Fibroblast of lung (primary cell): ENCODE data around the gene KCNJ12. TPM values are rescaled to one million over a fixed set of nuclear protein-coding genes. Genes with fewer than 3 reads are reported as not detected.

ENCODE experiments used
- DNase-seq, 2 donors: peaks; one replicate each; pipeline versions ENCODE4 v3.0.0 to v3.0.0-alpha.2; 2010; ENCODE audit warnings: low read depth in 2 of 2
- H2AFZ ChIP-seq: 2 replicates; pipeline ENCODE4 v1.5.1; 2012; ENCODE audit warnings: low read length, control low read depth, inconsistent platforms
- H3K27ac ChIP-seq: 2 replicates; pipeline ENCODE4 v1.5.1; 2011; ENCODE audit warnings: low read length, control low read depth; ENCODE audit not compliant: insufficient read depth
- H3K27me3 ChIP-seq: 2 replicates; pipeline ENCODE4 v1.5.1; 2011; ENCODE audit warnings: mild to moderate bottlenecking, low read length; ENCODE audit not compliant: control insufficient read depth, insufficient read depth
- H3K36me3 ChIP-seq: 2 replicates; pipeline ENCODE4 v1.5.1; 2011; ENCODE audit warnings: low read length; ENCODE audit not compliant: control insufficient read depth, insufficient read depth
- H3K4me1 ChIP-seq: 2 replicates; pipeline ENCODE4 v1.5.1; 2011; ENCODE audit warnings: low read length; ENCODE audit not compliant: control insufficient read depth, insufficient read depth; ENCODE audit errors: extremely low read depth
- H3K4me2 ChIP-seq: 2 replicates; pipeline ENCODE4 v1.5.1; 2011; ENCODE audit warnings: low read length, control low read depth; ENCODE audit not compliant: insufficient read depth; ENCODE audit errors: extremely low read depth
- H3K4me3 ChIP-seq, 4 experiments: fragments of 200-600 bp in 1 of 4; sonication (generic) in 1 of 4; replicated peaks in 1 of 4; 2 replicates each; pipeline ENCODE4 v1.5.1; 2011 to 2016; ENCODE audit warnings: low read length in 4 of 4, low read depth in 3 of 4, mild to moderate bottlenecking in 3 of 4, control low read depth in 2 of 4, inconsistent platforms in 1 of 4, mixed read lengths in 1 of 4; ENCODE audit not compliant: insufficient read depth in 1 of 4; ENCODE audit errors: control extremely low read depth in 1 of 4
- H3K79me2 ChIP-seq: 2 replicates; pipeline ENCODE4 v1.5.1; 2012; ENCODE audit warnings: mild to moderate bottlenecking, low read length, inconsistent platforms; ENCODE audit not compliant: control insufficient read depth, insufficient read depth
- H3K9ac ChIP-seq: 2 replicates; pipeline ENCODE4 v1.5.1; 2011; ENCODE audit warnings: mild to moderate bottlenecking, low read length, control low read depth; ENCODE audit not compliant: insufficient read depth
- H3K9me3 ChIP-seq: 2 replicates; pipeline ENCODE4 v1.5.1; 2012; ENCODE audit warnings: low read depth, low read length; ENCODE audit not compliant: control insufficient read depth, insufficient read depth
- H4K20me1 ChIP-seq: 2 replicates; pipeline ENCODE4 v1.5.1; 2011; ENCODE audit warnings: low read length; ENCODE audit not compliant: control insufficient read depth, insufficient read depth; ENCODE audit errors: extremely low read depth
- CTCF ChIP-seq, 2 donors: IDR thresholded peaks in 1 of 2; conservative IDR thresholded peaks in 1 of 2; 1 replicate in 1 of 2; 2 replicates in 1 of 2; pipeline ENCODE4 v1.5.1; 2011 to 2012; ENCODE audit warnings: low read length in 2 of 2, control low read depth in 1 of 2, inconsistent platforms in 1 of 2, low read depth in 1 of 2, mild to moderate bottlenecking in 1 of 2
- EZH2 ChIP-seq: IDR thresholded peaks from 2 replicates; pipeline ENCODE4 v1.5.1; 2012; ENCODE audit warnings: low read length, control low read depth, mild to moderate bottlenecking; ENCODE audit errors: missing control alignments
- polyA plus RNA-seq, 2 donors: library from polyadenylated mRNA; depleted of rRNA in 1 of 2; stranded (reverse) in 1 of 2; unstranded in 1 of 2; fragments of >200 nt; gene quantifications; 2 replicates each; pipeline ENCODE4 v1.2.1, GENCODE V29; 2011 to 2012; ENCODE audit warnings: missing spikeins in 1 of 2
- total RNA-seq: library from RNA; depleted of rRNA; stranded (reverse); fragments of >200 nt; gene quantifications from 2 replicates; pipeline ENCODE4 v1.2.1, GENCODE V29; 2014

The KCNJ12 gene
- total and polyA plus RNA-seq, 2 donors (not counting 1 experiment from before 2014, with no cell fraction given) = 0.09 to 0.66 TPM

- Histone ChIP-seq H3K9me3 (no peaks in the 10 kb centered on the region), H3K9ac (no peak overlapping the region), H3K4me3 (peak overlapping the region; percentile 12 to 33 (median 28)), H3K79me2 (no peaks in the 10 kb centered on the region), H3K4me1 (no peaks in the 10 kb centered on the region), H3K27me3 (peaks cover 9% of the 10 kb centered on the region), H3K36me3 (no peaks in the 10 kb centered on the region), H3K4me2 (peak overlapping the region; percentile 59), H3K27ac (no peak overlapping the region), H4K20me1 (no peaks in the 10 kb centered on the region), H2AFZ (no peak overlapping the region)
- TF ChIP-seq EZH2 (no peak), CTCF (conservative IDR thresholded peaks at IDR 0.05 in 1 of 2, IDR thresholded peaks at IDR 0.05 in 1 of 2; ENCODE audit: low read depth in 1 of 2, low read length in 2 of 2) (no peak)
- DNase-seq = peak; percentile 28 to 44
Observed at GRCh38 chr17:21376759-21377690, 868 bp downstream of the KCNJ12 start.

GRCh38 chr17:21377705-21378396 is 1.7 kb downstream of the KCNJ12 start:
- H3K9me3 ChIP-seq = no peaks in the 10 kb centered on the region
- H3K27ac ChIP-seq = no peak overlapping the region
- DNase-seq = no peak
- no peak overlapping the region for H3K9ac ChIP-seq
- TF ChIP-seq EZH2 = peak; percentile 39
- TF ChIP-seq CTCF (conservative IDR thresholded peaks at IDR 0.05 in 1 of 2, IDR thresholded peaks at IDR 0.05 in 1 of 2; ENCODE audit: low read depth in 1 of 2, low read length in 2 of 2) = no peak
- H2AFZ ChIP-seq = no peak overlapping the region
- H3K4me3 ChIP-seq = no peak overlapping the region
- no peaks in the 10 kb centered on the region for H3K4me1 ChIP-seq
- H3K4me2 ChIP-seq = peak overlapping the region; percentile 59
- no peaks in the 10 kb centered on the region for H3K36me3 ChIP-seq
- peaks cover 9% of the 10 kb centered on the region for H3K27me3 ChIP-seq
- H4K20me1 ChIP-seq = no peaks in the 10 kb centered on the region
- H3K79me2 ChIP-seq = no peaks in the 10 kb centered on the region

- Histone ChIP-seq H3K9ac (no peak overlapping the region), H3K4me3 (no peak overlapping the region), H3K9me3 (no peaks in the 10 kb centered on the region), H2AFZ (no peak overlapping the region), H3K79me2 (no peaks in the 10 kb centered on the region), H3K4me2 (no peak overlapping the region), H3K36me3 (no peaks in the 10 kb centered on the region), H3K27ac (no peak overlapping the region), H3K27me3 (peaks cover 9% of the 10 kb centered on the region), H3K4me1 (no peaks in the 10 kb centered on the region), H4K20me1 (no peaks in the 10 kb centered on the region)
- no peak for TF ChIP-seq EZH2
- no peak for TF ChIP-seq CTCF (conservative IDR thresholded peaks at IDR 0.05 in 1 of 2, IDR thresholded peaks at IDR 0.05 in 1 of 2; ENCODE audit: low read depth in 1 of 2, low read length in 2 of 2)
- no peak for DNase-seq
Observed at GRCh38 chr17:21378553-21378952, 2.4 kb downstream of the KCNJ12 start.
